Tibial nerve (tissue), 4 donors: ENCODE results near the gene CAPN15. TPM values are rescaled to one million over a fixed set of nuclear protein-coding genes. Genes with fewer than 3 reads are reported as not detected.

Source experiments
- DNase-seq, 2 donors: peaks; one replicate each; pipeline ENCODE4 v3.0.0-alpha.2; 2019; ENCODE audit warnings: low spot score in 2 of 2
- H3K27ac ChIP-seq, 4 donors: fragments of 200-600 bp; sonication (generic) in 3 of 4; one replicate each; pipeline ENCODE4 v1.5.1; 2017 to 2019; ENCODE audit warnings: mild to moderate bottlenecking in 1 of 4
- H3K27me3 ChIP-seq, 2 donors: fragments of 200-600 bp; sonication (generic) in 1 of 2; one replicate each; pipeline versions ENCODE4 v1.5.1 to v1.6.0; 2017 to 2019
- H3K36me3 ChIP-seq, 3 donors: fragments of 200-600 bp; sonication (generic); one replicate each; pipeline ENCODE4 v1.5.1; 2018 to 2019
- H3K4me1 ChIP-seq, 4 donors: fragments of 200-600 bp; sonication (generic) in 3 of 4; one replicate each; pipeline ENCODE4 v1.5.1; 2017 to 2019
- H3K4me3 ChIP-seq, 4 donors: fragments of 200-600 bp; sonication (generic) in 3 of 4; one replicate each; pipeline ENCODE4 v1.5.1; 2017 to 2019; ENCODE audit warnings: mild to moderate bottlenecking in 1 of 4, moderate library complexity in 1 of 4
- H3K9me3 ChIP-seq, 4 donors: fragments of 200-600 bp; sonication (generic) in 3 of 4; one replicate each; pipeline ENCODE4 v1.5.1; 2017 to 2019
- EP300 ChIP-seq, 2 donors: sonication (generic); formaldehyde crosslinking; IDR thresholded peaks; one replicate each; pipeline ENCODE4 v1.6.1; 2017; ENCODE audit warnings: antibody characterized with exemption in 2 of 2, mild to moderate bottlenecking in 1 of 2
- POLR2A ChIP-seq, 2 donors: fragments of 450-650 bp; IDR thresholded peaks; one replicate each; pipeline ENCODE4 v1.6.1; 2017; ENCODE audit warnings: antibody characterized with exemption in 2 of 2, mild to moderate bottlenecking in 2 of 2, moderate library complexity in 2 of 2
- WGBS, 2 donors: methylation state at CpG; one replicate each; pipeline ENCODE4 v1.1.5; 2018; 5-methylcytosine and 5-hydroxymethylcytosine counted together
- total RNA-seq, 4 donors: library from RNA; depleted of rRNA; stranded (reverse); fragments of >200 nt; gene quantifications; one replicate each; pipeline ENCODE4 v1.1.0, GENCODE V29; 2016
- TF ChIP-seq, protein P1 (sequence below), 5 experiments: fragments of 200-600 bp in 3 of 5; fragments of 450-650 bp in 2 of 5; sonication (generic) in 3 of 5; IDR thresholded peaks; one replicate each; pipeline ENCODE4 v1.5.1; 2016 to 2019; ENCODE audit warnings: antibody characterized with exemption in 5 of 5, mild to moderate bottlenecking in 3 of 5, moderate library complexity in 2 of 5

Gene CAPN15
- total RNA-seq, 4 donors from 2014 or later = 19.0 to 91.5 (median 52.5) TPM

DNA sequence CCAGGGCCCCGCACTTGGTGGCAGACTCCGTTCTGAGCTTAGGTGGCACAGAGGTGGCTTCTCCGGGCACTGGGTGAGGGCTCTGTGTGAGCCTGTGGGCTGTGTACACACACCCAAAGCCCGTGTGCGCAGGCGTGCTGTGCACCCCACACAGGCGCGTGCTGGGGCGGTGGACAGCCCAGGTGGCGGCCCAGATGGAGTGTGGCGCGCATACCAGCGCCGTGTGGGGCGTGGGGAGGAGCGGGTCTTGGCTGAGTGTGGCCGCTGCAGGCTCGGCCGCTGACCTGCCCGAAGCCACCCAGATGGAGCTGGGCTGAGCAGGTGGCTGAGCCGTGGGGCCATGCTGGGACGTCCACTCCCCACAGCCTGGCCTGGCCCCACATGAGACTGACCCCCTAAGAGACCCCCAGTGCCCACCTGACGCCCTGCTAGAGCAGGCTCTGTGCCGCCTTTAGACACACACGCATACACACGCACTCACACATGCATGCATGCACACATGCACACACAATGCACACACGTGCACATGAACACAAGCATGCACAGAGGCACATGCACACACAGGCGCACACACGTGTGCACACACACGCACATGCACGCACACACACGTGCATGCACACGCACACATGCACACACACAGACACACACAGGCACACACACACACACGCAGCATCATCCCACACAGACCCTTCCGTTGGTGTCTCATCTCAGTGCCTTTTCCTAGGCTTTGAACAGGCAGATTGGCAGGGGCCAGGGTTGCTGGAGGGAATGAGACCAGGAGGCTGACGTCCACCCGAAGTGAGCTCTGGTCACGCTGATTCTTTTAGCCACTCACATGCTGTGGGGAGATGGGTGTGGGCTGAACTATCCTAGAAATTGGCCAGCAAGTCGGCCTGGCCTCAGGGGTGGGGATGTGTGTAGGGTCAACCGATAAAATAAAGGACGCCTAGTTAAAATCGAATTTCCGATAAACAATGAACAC lies 34.7 kb downstream of the CAPN15 start:
- Histone ChIP-seq H3K27me3 (peaks cover 0 to 48% of the 10 kb centered on the region in 2 donors), H3K4me1 (peaks cover 0 to 39% (median 17%) of the 10 kb centered on the region in 4 donors), H3K4me3 (no peak overlapping the region), H3K27ac (no peak overlapping the region), H3K36me3 (no peaks in the 10 kb centered on the region), H3K9me3 (no peaks in the 10 kb centered on the region)
- 81 to 83% methylated on average over 33 to 42 of the region's 43 CpGs for WGBS, 2 donors
- no peak for DNase-seq
- TF ChIP-seq POLR2A (IDR thresholded peaks at IDR 0.05) (no peak), EP300 (IDR thresholded peaks at IDR 0.05) (no peak)
- TF ChIP-seq, protein P1, sequence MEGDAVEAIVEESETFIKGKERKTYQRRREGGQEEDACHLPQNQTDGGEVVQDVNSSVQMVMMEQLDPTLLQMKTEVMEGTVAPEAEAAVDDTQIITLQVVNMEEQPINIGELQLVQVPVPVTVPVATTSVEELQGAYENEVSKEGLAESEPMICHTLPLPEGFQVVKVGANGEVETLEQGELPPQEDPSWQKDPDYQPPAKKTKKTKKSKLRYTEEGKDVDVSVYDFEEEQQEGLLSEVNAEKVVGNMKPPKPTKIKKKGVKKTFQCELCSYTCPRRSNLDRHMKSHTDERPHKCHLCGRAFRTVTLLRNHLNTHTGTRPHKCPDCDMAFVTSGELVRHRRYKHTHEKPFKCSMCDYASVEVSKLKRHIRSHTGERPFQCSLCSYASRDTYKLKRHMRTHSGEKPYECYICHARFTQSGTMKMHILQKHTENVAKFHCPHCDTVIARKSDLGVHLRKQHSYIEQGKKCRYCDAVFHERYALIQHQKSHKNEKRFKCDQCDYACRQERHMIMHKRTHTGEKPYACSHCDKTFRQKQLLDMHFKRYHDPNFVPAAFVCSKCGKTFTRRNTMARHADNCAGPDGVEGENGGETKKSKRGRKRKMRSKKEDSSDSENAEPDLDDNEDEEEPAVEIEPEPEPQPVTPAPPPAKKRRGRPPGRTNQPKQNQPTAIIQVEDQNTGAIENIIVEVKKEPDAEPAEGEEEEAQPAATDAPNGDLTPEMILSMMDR (IDR thresholded peaks at IDR 0.05) = no peak

DNA sequence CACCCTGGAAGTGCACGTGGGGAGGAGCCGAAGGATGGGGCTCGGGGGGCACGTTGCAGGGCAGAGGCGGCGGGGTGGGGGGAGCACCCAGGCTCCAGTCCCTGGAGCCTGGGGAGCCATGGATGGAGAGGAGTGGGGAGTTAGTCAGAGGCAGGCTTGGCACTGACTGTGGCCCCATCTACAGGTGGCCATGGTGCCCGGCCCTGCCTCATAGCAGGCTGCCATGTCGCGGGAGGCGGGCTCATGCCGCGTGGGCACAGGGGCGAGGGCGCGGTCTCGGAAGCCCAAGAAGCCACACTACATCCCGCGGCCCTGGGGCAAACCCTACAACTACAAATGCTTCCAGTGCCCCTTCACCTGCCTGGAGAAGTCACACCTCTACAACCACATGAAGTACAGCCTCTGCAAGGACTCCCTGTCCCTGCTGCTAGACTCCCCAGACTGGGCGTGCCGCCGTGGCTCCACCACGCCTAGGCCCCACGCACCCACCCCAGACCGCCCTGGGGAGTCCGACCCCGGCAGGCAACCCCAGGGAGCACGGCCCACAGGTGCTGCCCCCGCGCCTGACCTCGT lies 35.6 kb downstream of the CAPN15 start:
- 83 to 87% methylated on average over 21 to 29 of the region's 30 CpGs for WGBS, 2 donors
- Histone ChIP-seq H3K9me3 (no peaks in the 10 kb centered on the region), H3K27me3 (peaks cover 0 to 48% of the 10 kb centered on the region in 2 donors), H3K4me1 (peaks cover 0 to 49% (median 18%) of the 10 kb centered on the region in 4 donors), H3K36me3 (no peaks in the 10 kb centered on the region), H3K4me3 (no peak overlapping the region), H3K27ac (no peak overlapping the region)
- TF ChIP-seq, protein P1 (IDR thresholded peaks at IDR 0.05) = no peak
- no peak for TF ChIP-seq POLR2A (IDR thresholded peaks at IDR 0.05)
- TF ChIP-seq EP300 (IDR thresholded peaks at IDR 0.05) = no peak
- no peak for DNase-seq

DNA sequence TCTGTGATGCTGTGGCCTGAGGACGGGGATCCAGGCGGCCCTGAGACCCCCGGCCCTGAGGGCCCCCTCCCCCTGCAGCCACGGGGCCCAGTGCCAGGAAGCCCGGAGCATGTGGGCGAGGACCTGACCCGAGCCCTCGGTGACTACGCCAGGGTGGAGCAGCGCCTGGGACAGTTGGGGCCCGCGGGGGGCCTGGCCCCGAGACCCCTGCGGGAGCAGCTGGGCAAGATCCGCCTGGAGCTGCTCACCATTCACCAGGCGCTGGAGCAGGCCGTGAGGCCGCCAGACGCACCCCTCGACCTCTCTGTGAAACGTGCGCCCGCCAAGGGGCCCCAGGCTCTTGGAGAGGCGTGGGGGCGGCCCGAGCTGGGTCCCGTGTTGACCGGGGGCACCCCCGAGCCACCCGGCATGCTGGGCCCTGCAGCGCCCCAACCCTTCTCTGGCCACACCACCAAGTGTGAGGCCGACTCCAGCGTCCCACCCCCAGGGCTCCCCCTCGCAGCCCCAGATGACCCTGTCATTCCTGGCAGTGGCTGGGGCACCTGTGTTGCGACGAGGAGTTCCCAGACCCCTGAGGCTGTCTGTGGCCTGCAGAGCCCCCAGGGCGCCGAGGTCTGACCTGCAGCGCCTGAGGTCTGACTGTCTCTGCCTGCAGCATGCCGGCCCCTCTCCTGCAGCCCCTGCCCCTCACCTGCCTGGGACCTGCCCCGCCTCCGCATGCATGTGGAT lies 37.3 kb downstream of the CAPN15 start:
- H3K27me3 ChIP-seq = peaks cover 0 to 31% of the 10 kb centered on the region in 2 donors
- WGBS, 2 donors = 79 to 83% methylated on average over 22 to 26 of the region's 42 CpGs
- H3K4me1 ChIP-seq = peaks cover 0 to 56% (median 28%) of the 10 kb centered on the region in 4 donors

DNA sequence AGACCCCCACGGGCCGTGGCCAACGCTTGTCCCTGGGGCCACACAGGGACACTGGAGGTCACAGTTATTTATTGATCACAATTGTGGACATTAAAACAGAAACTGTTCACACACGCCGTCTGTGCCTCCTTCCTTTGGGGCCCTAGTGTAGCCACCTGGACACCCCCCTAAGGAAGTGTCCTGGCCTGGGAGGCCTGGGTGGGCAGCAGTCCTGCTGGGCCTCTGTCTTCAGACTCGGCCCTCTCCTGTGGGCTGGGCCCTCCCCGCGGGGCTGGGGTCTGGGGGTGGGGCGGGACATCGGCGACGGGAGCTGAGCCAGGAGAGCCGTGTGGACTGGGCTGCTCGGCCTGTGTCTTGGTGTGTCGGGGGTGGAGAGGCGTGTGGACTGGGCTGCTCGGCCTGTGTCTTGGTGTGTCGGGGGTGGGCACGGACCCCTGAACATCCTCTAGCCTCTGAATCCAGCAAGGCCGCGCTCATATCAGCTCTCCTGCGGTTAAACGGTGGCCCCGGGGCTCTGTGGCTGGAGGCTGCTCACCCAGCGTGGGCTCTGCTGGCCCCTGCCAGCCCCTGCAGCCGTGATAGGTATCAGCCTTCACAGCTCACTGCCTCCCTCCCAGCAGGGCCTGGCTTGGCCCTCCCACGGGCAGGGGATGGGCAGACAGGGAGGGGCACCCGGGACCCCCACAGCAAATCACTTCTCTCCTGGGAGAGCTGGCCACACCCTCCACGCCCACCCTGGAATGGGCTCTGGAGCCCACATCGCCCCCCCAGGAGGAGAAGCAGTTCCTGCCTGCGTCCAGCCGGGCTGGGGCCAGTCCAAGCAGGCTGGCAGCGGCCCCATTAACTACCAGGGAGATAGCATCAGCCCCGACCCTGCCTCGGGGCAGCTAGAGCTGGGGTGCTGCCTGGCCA lies 38.2 kb downstream of the CAPN15 start:
- peaks cover 0 to 55% (median 28%) of the 10 kb centered on the region in 4 donors for H3K4me1 ChIP-seq
- no peaks in the 10 kb centered on the region for H3K9me3 ChIP-seq
- DNase-seq = no peak
- no peak overlapping the region for H3K27ac ChIP-seq
- H3K36me3 ChIP-seq = no peaks in the 10 kb centered on the region
- WGBS, 2 donors = 37 to 40% methylated on average over 21 to 25 of the region's 35 CpGs
- peaks cover 0 to 30% of the 10 kb centered on the region in 2 donors for H3K27me3 ChIP-seq
- no peak for TF ChIP-seq EP300 (IDR thresholded peaks at IDR 0.05)
- no peak overlapping the region for H3K4me3 ChIP-seq

More for the DNA sequence above, 37.3 kb downstream of the CAPN15 start:
- no peaks in the 10 kb centered on the region for H3K9me3 ChIP-seq
- TF ChIP-seq EP300 (IDR thresholded peaks at IDR 0.05) (no peak), POLR2A (IDR thresholded peaks at IDR 0.05) (no peak)
- TF ChIP-seq, protein P1 (IDR thresholded peaks at IDR 0.05) = no peak
- no peak overlapping the region for H3K27ac ChIP-seq
- H3K4me3 ChIP-seq = no peak overlapping the region
- DNase-seq = no peak
- H3K36me3 ChIP-seq = no peaks in the 10 kb centered on the region
